GM12864 (cell line): ENCODE measurements around the gene ST14.

Source experiments
- DNase-seq: peaks from one replicate; pipeline ENCODE4 v3.0.0-alpha.2; 2011; ENCODE audit warnings: low read depth
- H3K4me3 ChIP-seq: 2 replicates; pipeline ENCODE4 v1.5.1; 2011; ENCODE audit warnings: mild to moderate bottlenecking, low read depth, low read length, control low read depth
- CTCF ChIP-seq: IDR thresholded peaks from 2 replicates; pipeline ENCODE4 v1.5.1; 2011; ENCODE audit warnings: low read depth, mild to moderate bottlenecking, moderate library complexity, low read length, control low read depth, inconsistent platforms; ENCODE audit errors: missing control alignments

ST14 gene

GRCh38 chr11:130133716-130134115 lies 25.9 kb upstream of the ST14 start:
- TF ChIP-seq CTCF = no peak

GRCh38 chr11:130136107-130136506 lies 23.5 kb upstream of the ST14 start:
- DNase-seq = no peak
- H3K4me3 ChIP-seq = no peak overlapping the region
- no peak for TF ChIP-seq CTCF

More at GRCh38 chr11:130133716-130134115, 25.9 kb upstream of the ST14 start:
- no peak overlapping the region for H3K4me3 ChIP-seq
- DNase-seq = no peak

GRCh38 chr11:130137999-130138398 lies 21.6 kb upstream of the ST14 start:
- H3K4me3 ChIP-seq = no peak overlapping the region
- TF ChIP-seq CTCF = no peak
- DNase-seq = no peak

- no peak for DNase-seq
- no peak overlapping the region for H3K4me3 ChIP-seq
Measured at GRCh38 chr11:130139401-130139800, 20.2 kb upstream of the ST14 start.

GRCh38 chr11:130141561-130142341 lies 17.8 kb upstream of the ST14 start:
- DNase-seq = no peak

More at GRCh38 chr11:130139401-130139800, 20.2 kb upstream of the ST14 start:
- TF ChIP-seq CTCF = no peak

GRCh38 chr11:130144141-130144540 lies 15.4 kb upstream of the ST14 start:
- no peak for TF ChIP-seq CTCF
- H3K4me3 ChIP-seq = no peak overlapping the region
- DNase-seq = no peak

More at GRCh38 chr11:130141561-130142341, 17.8 kb upstream of the ST14 start:
- H3K4me3 ChIP-seq = no peak overlapping the region
- no peak for TF ChIP-seq CTCF

GRCh38 chr11:130144861-130145281 lies 14.7 kb upstream of the ST14 start:
- H3K4me3 ChIP-seq = no peak overlapping the region
- DNase-seq = no peak
- TF ChIP-seq CTCF = no peak
